Activated naive CD8-positive, alpha-beta T cell treated with anti-CD3 and anti-CD28 coated beads for 36 hours (primary cell): ENCODE data around the gene USP26. TPM values are rescaled to one million over a fixed set of nuclear protein-coding genes. Genes with fewer than 3 reads are reported as not detected.
"Not testable (repeated sequence)": the region's sequence is repeated elsewhere in the genome, so short reads cannot be mapped to it uniquely, and the experiment has no call there.

Experiments used
- DNase-seq: peaks from one replicate; pipeline ENCODE4 v3.0.0; 2021
- H3K27ac Mint-ChIP-seq: one replicate; pipeline ENCODE4 v1.8.0; 2022; ENCODE audit warnings: mild to moderate bottlenecking, moderate library complexity, mixed read lengths
- H3K27me3 Mint-ChIP-seq: one replicate; pipeline ENCODE4 v1.8.0; 2022; ENCODE audit warnings: mild to moderate bottlenecking, mixed read lengths
- H3K36me3 Mint-ChIP-seq: one replicate; pipeline ENCODE4 v1.8.0; 2021; ENCODE audit warnings: mild to moderate bottlenecking, mixed read lengths
- H3K4me1 Mint-ChIP-seq: one replicate; pipeline ENCODE4 v1.8.0; 2021; ENCODE audit warnings: mixed read lengths
- H3K4me3 Mint-ChIP-seq: one replicate; pipeline ENCODE4 v1.8.0; 2022; ENCODE audit warnings: mild to moderate bottlenecking, moderate library complexity, mixed read lengths
- H3K9me3 Mint-ChIP-seq: one replicate; pipeline ENCODE4 v1.8.0; 2022; ENCODE audit warnings: mixed read lengths
- total RNA-seq, 2 experiments: library from RNA; stranded (reverse); gene quantifications; one replicate each; pipeline ENCODE4 v1.2.3, GENCODE V29; 2021

The USP26 gene
- total RNA-seq, 2 experiments from 2014 or later = not detected

- no peaks in the 10 kb centered on the region for H3K36me3 Mint-ChIP-seq
- H3K4me3 Mint-ChIP-seq = no peak overlapping the region
- H3K9me3 Mint-ChIP-seq = no peaks in the 10 kb centered on the region
- H3K27ac Mint-ChIP-seq = no peak overlapping the region
- H3K4me1 Mint-ChIP-seq = no peaks in the 10 kb centered on the region
- H3K27me3 Mint-ChIP-seq = no peaks in the 10 kb centered on the region
- DNase-seq = no peak
Measured at GRCh38 chrX:133054761-133055405, 42.0 kb downstream of the USP26 start.

GRCh38 chrX:133053861-133054598 is 42.9 kb downstream of the USP26 start:
- H3K4me1 Mint-ChIP-seq = no peaks in the 10 kb centered on the region
- DNase-seq = no peak
- no peaks in the 10 kb centered on the region for H3K27me3 Mint-ChIP-seq
- H3K36me3 Mint-ChIP-seq = no peaks in the 10 kb centered on the region
- H3K9me3 Mint-ChIP-seq = no peaks in the 10 kb centered on the region
- no peak overlapping the region for H3K4me3 Mint-ChIP-seq
- no peak overlapping the region for H3K27ac Mint-ChIP-seq

- H3K36me3 Mint-ChIP-seq = no peaks in the 10 kb centered on the region
- H3K27me3 Mint-ChIP-seq = no peaks in the 10 kb centered on the region
- no peak for DNase-seq
- no peaks in the 10 kb centered on the region for H3K9me3 Mint-ChIP-seq
- no peak overlapping the region for H3K27ac Mint-ChIP-seq
- H3K4me1 Mint-ChIP-seq = no peaks in the 10 kb centered on the region
- no peak overlapping the region for H3K4me3 Mint-ChIP-seq
Measured at GRCh38 chrX:133048751-133049150, 48.2 kb downstream of the USP26 start.

- DNase-seq = no peak
- Mint-ChIP-seq H3K27me3 (no peaks in the 10 kb centered on the region), H3K27ac (no peak overlapping the region), H3K4me1 (no peaks in the 10 kb centered on the region), H3K4me3 (no peak overlapping the region), H3K9me3 (no peaks in the 10 kb centered on the region), H3K36me3 (no peaks in the 10 kb centered on the region)
Measured at GRCh38 chrX:133046601-133047000, 50.3 kb downstream of the USP26 start.

GRCh38 chrX:133045986-133046385 is 50.9 kb downstream of the USP26 start:
- no peaks in the 10 kb centered on the region for H3K9me3 Mint-ChIP-seq
- no peak for DNase-seq
- no peaks in the 10 kb centered on the region for H3K27me3 Mint-ChIP-seq
- no peak overlapping the region for H3K4me3 Mint-ChIP-seq
- no peaks in the 10 kb centered on the region for H3K4me1 Mint-ChIP-seq
- H3K27ac Mint-ChIP-seq = no peak overlapping the region
- H3K36me3 Mint-ChIP-seq = no peaks in the 10 kb centered on the region

- H3K36me3 Mint-ChIP-seq, H3K4me3 Mint-ChIP-seq, H3K27me3 Mint-ChIP-seq, H3K27ac Mint-ChIP-seq, DNase-seq, H3K9me3 Mint-ChIP-seq, H3K4me1 Mint-ChIP-seq: not testable (repeated sequence)
Measured at GRCh38 chrX:133044145-133044786, 52.6 kb downstream of the USP26 start.

- Mint-ChIP-seq H3K9me3 (peaks cover 8% of the 10 kb centered on the region), H3K27me3 (no peaks in the 10 kb centered on the region), H3K4me1 (no peaks in the 10 kb centered on the region), H3K4me3 (no peak overlapping the region), H3K36me3 (peaks cover 1% of the 10 kb centered on the region), H3K27ac (no peak overlapping the region)
- DNase-seq = no peak
Measured at GRCh38 chrX:133042260-133042659, 54.6 kb downstream of the USP26 start.

- Mint-ChIP-seq H3K4me3 (no peak overlapping the region), H3K4me1 (no peaks in the 10 kb centered on the region), H3K27me3 (no peaks in the 10 kb centered on the region), H3K36me3 (no peaks in the 10 kb centered on the region), H3K27ac (no peak overlapping the region), H3K9me3 (peaks cover 3% of the 10 kb centered on the region)
- DNase-seq = no peak
Measured at GRCh38 chrX:133033010-133033409, 63.9 kb downstream of the USP26 start.

GRCh38 chrX:133018229-133018628 is 78.7 kb downstream of the USP26 start:
- Mint-ChIP-seq H3K4me1 (no peaks in the 10 kb centered on the region), H3K27me3 (no peaks in the 10 kb centered on the region), H3K36me3 (no peaks in the 10 kb centered on the region), H3K4me3 (no peak overlapping the region), H3K9me3 (no peaks in the 10 kb centered on the region), H3K27ac (no peak overlapping the region)
- no peak for DNase-seq

- DNase-seq = no peak
- no peak overlapping the region for H3K27ac Mint-ChIP-seq
- no peaks in the 10 kb centered on the region for H3K36me3 Mint-ChIP-seq
- no peaks in the 10 kb centered on the region for H3K27me3 Mint-ChIP-seq
- H3K4me3 Mint-ChIP-seq = no peak overlapping the region
- no peaks in the 10 kb centered on the region for H3K9me3 Mint-ChIP-seq
- no peaks in the 10 kb centered on the region for H3K4me1 Mint-ChIP-seq
Measured at GRCh38 chrX:133007458-133007857, 89.5 kb downstream of the USP26 start.

GRCh38 chrX:133005616-133006015 is 91.3 kb downstream of the USP26 start:
- Mint-ChIP-seq H3K4me1 (no peaks in the 10 kb centered on the region), H3K27ac (no peak overlapping the region), H3K4me3 (no peak overlapping the region), H3K27me3 (no peaks in the 10 kb centered on the region), H3K9me3 (no peaks in the 10 kb centered on the region), H3K36me3 (no peaks in the 10 kb centered on the region)
- DNase-seq = no peak

GRCh38 chrX:133005042-133005441 is 91.9 kb downstream of the USP26 start:
- no peaks in the 10 kb centered on the region for H3K27me3 Mint-ChIP-seq
- H3K36me3 Mint-ChIP-seq = no peaks in the 10 kb centered on the region
- H3K9me3 Mint-ChIP-seq = no peaks in the 10 kb centered on the region
- no peak overlapping the region for H3K27ac Mint-ChIP-seq
- no peak overlapping the region for H3K4me3 Mint-ChIP-seq
- no peaks in the 10 kb centered on the region for H3K4me1 Mint-ChIP-seq
- DNase-seq = no peak

GRCh38 chrX:132999209-132999608 is 97.7 kb downstream of the USP26 start:
- Mint-ChIP-seq H3K4me3 (no peak overlapping the region), H3K27me3 (peaks cover 4% of the 10 kb centered on the region), H3K4me1 (no peaks in the 10 kb centered on the region), H3K36me3 (no peaks in the 10 kb centered on the region), H3K27ac (no peak overlapping the region), H3K9me3 (no peaks in the 10 kb centered on the region)
- DNase-seq = no peak

- Mint-ChIP-seq H3K4me3 (no peak overlapping the region), H3K36me3 (no peaks in the 10 kb centered on the region), H3K27ac (no peak overlapping the region), H3K4me1 (no peaks in the 10 kb centered on the region), H3K27me3 (peaks cover 3% of the 10 kb centered on the region), H3K9me3 (no peaks in the 10 kb centered on the region)
- no peak for DNase-seq
Measured at GRCh38 chrX:132990835-132991234, 106.1 kb downstream of the USP26 start.

GRCh38 chrX:132986556-132986955 is 110.4 kb downstream of the USP26 start:
- no peaks in the 10 kb centered on the region for H3K9me3 Mint-ChIP-seq
- peaks cover 4% of the 10 kb centered on the region for H3K27me3 Mint-ChIP-seq
- no peaks in the 10 kb centered on the region for H3K36me3 Mint-ChIP-seq
- H3K4me3 Mint-ChIP-seq = no peak overlapping the region
- H3K27ac Mint-ChIP-seq = no peak overlapping the region
- no peak for DNase-seq
- H3K4me1 Mint-ChIP-seq = no peaks in the 10 kb centered on the region
